PC-3 (cell line): ENCODE results near the gene MAPK9. TPM values are rescaled to one million over a fixed set of nuclear protein-coding genes. Genes with fewer than 3 reads are reported as not detected.

Experiments
- ATAC-seq: fragments of 200-7000 bp; cut with Tn5 transposase; 2 replicates; pipeline ENCODE4 v1.9.1; 2020; ENCODE audit warnings: mild to moderate bottlenecking, moderate library complexity
- BruUV-seq: library from RNA; stranded (reverse); fragments of 400-500 nt; replicated peaks from 2 replicates; lab custom pipeline; 2021; lab: Mats Ljungman, UMichigan
- CTCF ChIA-PET: fragments of 300-600 bp; sonication (Branson Sonifier 250); formaldehyde crosslinking; loops from one replicate; lab custom pipeline; 2022; ENCODE audit warnings: antibody characterized with exemption; lab: Charles Lee
- POLR2A ChIA-PET: fragments of 300-600 bp; sonication (Branson Sonifier 250); formaldehyde crosslinking; loops from one replicate; lab custom pipeline; 2022; ENCODE audit warnings: antibody characterized with exemption; ENCODE audit not compliant: unreplicated experiment; lab: Charles Lee
- DNase-seq: peaks from one replicate; pipeline ENCODE4 v3.0.0-alpha.2; 2015
- H2AFZ ChIP-seq: fragments of 300-600 bp; sonication (generic); 2 replicates; pipeline ENCODE4 v1.6.0; 2016; ENCODE audit warnings: antibody characterized with exemption, low read length
- H3F3A ChIP-seq: fragments of 300-600 bp; sonication (generic); one replicate; pipeline ENCODE4 v1.6.0; 2017; ENCODE audit warnings: antibody characterized with exemption, low read length, control low read depth, mild to moderate bottlenecking; ENCODE audit not compliant: unreplicated experiment
- H3K27ac ChIP-seq: fragments of 300-600 bp; sonication (generic); 2 replicates; pipeline ENCODE4 v1.5.1; 2016; ENCODE audit warnings: mild to moderate bottlenecking, low read length
- H3K27me3 ChIP-seq: fragments of 300-600 bp; sonication (generic); 2 replicates; pipeline ENCODE4 v1.6.1; 2016; ENCODE audit warnings: low read length, mixed read lengths
- H3K36me3 ChIP-seq: fragments of 300-600 bp; sonication (generic); 2 replicates; pipeline ENCODE4 v1.6.1; 2016; ENCODE audit warnings: low read depth, mixed run types, low read length, mixed read lengths
- H3K4me1 ChIP-seq: fragments of 300-600 bp; sonication (generic); 2 replicates; pipeline ENCODE4 v1.5.1; 2016; ENCODE audit warnings: low read length; ENCODE audit not compliant: insufficient read depth
- H3K4me2 ChIP-seq: fragments of 300-600 bp; sonication (generic); 2 replicates; pipeline ENCODE4 v1.6.0; 2016; ENCODE audit warnings: low read length
- H3K4me3 ChIP-seq: fragments of 300-600 bp; sonication (generic); 2 replicates; pipeline ENCODE4 v1.5.1; 2016; ENCODE audit warnings: mild to moderate bottlenecking, low read length, mixed read lengths
- H3K79me2 ChIP-seq: fragments of 300-600 bp; sonication (generic); 2 replicates; pipeline ENCODE4 v1.6.1; 2017; ENCODE audit warnings: low read length, mixed read lengths
- H3K9ac ChIP-seq: fragments of 300-600 bp; sonication (generic); 2 replicates; pipeline ENCODE4 v1.6.0; 2016; ENCODE audit warnings: mild to moderate bottlenecking, low read length
- H3K9me2 ChIP-seq: fragments of 300-600 bp; sonication (generic); replicated peaks from 2 replicates; pipeline ENCODE4 v1.6.1; 2016; ENCODE audit warnings: mixed run types, low read length, mixed read lengths
- H3K9me3 ChIP-seq: fragments of 300-600 bp; sonication (generic); 2 replicates; pipeline ENCODE4 v1.6.1; 2016; ENCODE audit warnings: low read length, mixed read lengths
- H4K20me1 ChIP-seq: fragments of 300-600 bp; sonication (generic); 2 replicates; pipeline ENCODE4 v1.6.1; 2016; ENCODE audit warnings: low read length, mixed read lengths
- EZH2 ChIP-seq: fragments of 300-600 bp; sonication (generic); IDR thresholded peaks from one replicate; pipeline ENCODE4 v1.6.1; 2017; ENCODE audit warnings: antibody characterized with exemption, mild to moderate bottlenecking, low read length; ENCODE audit not compliant: unreplicated experiment
- EZH2phosphoT487 ChIP-seq: fragments of 300-600 bp; sonication (generic); IDR thresholded peaks from 2 replicates; pipeline ENCODE4 v1.6.1; 2018; ENCODE audit warnings: mild to moderate bottlenecking, antibody characterized with exemption, low read length, borderline replicate concordance
- intact Hi-C: fragments of 100-400 bp; cut with micrococcal nuclease; formaldehyde crosslinking; loops from 2 replicates; pipeline ENCODE4 v1.9.0; 2023
- total RNA-seq: library from RNA; depleted of rRNA; stranded (reverse); fragments of >200 nt; gene quantifications from 2 replicates; pipeline ENCODE4 v1.2.3, GENCODE V29; 2014
- TF ChIP-seq, protein P1 (sequence below): fragments of 300-600 bp; sonication (generic); conservative IDR thresholded peaks from 2 replicates; pipeline ENCODE4 v1.5.1; 2017; ENCODE audit warnings: antibody characterized with exemption, low read depth, mild to moderate bottlenecking, low read length

The MAPK9 gene
- total RNA-seq, 1 experiment from 2014 or later, result 26.5 TPM

- Histone ChIP-seq H3K27me3 (no peaks in the 10 kb centered on the region), H3K79me2 (peaks cover 71% of the 10 kb centered on the region), H3F3A (no peaks in the 10 kb centered on the region), H2AFZ (no peak overlapping the region), H3K4me3 (no peak overlapping the region), H3K9ac (no peak overlapping the region), H3K9me2 (no peaks in the 10 kb centered on the region), H4K20me1 (peaks cover 10% of the 10 kb centered on the region; the same call in 1 of the 2 replicates), H3K36me3 (peaks cover 3% of the 10 kb centered on the region), H3K4me1 (peaks cover 36% of the 10 kb centered on the region), H3K4me2 (no peak overlapping the region), H3K27ac (peak overlapping the region; percentile 32; the same call in 1 of the 2 replicates), H3K9me3 (no peaks in the 10 kb centered on the region)
- intact Hi-C loops, result no loop called here
- ChIA-PET POLR2A (no interaction called here), CTCF (no interaction called here)
- ATAC-seq (no peak), DNase-seq (no peak)
- BruUV-seq, result no TSS peak
- TF ChIP-seq EZH2 (no peak), EZH2phosphoT487 (no peak)
- TF ChIP-seq, protein P1, sequence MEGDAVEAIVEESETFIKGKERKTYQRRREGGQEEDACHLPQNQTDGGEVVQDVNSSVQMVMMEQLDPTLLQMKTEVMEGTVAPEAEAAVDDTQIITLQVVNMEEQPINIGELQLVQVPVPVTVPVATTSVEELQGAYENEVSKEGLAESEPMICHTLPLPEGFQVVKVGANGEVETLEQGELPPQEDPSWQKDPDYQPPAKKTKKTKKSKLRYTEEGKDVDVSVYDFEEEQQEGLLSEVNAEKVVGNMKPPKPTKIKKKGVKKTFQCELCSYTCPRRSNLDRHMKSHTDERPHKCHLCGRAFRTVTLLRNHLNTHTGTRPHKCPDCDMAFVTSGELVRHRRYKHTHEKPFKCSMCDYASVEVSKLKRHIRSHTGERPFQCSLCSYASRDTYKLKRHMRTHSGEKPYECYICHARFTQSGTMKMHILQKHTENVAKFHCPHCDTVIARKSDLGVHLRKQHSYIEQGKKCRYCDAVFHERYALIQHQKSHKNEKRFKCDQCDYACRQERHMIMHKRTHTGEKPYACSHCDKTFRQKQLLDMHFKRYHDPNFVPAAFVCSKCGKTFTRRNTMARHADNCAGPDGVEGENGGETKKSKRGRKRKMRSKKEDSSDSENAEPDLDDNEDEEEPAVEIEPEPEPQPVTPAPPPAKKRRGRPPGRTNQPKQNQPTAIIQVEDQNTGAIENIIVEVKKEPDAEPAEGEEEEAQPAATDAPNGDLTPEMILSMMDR, result no peak
Observed at GRCh38 chr5:180287404-180287803, 4.5 kb downstream of the MAPK9 start.

GRCh38 chr5:180284149-180284548 lies 7.7 kb downstream of the MAPK9 start:
- ChIA-PET CTCF (no interaction called here), POLR2A (no interaction called here)
- Histone ChIP-seq H2AFZ (no peak overlapping the region), H3K36me3 (peaks cover 23% of the 10 kb centered on the region), H3K27me3 (no peaks in the 10 kb centered on the region), H3K9me2 (no peaks in the 10 kb centered on the region), H3K4me2 (no peak overlapping the region), H3K27ac (no peak overlapping the region), H3K79me2 (peaks cover 62% of the 10 kb centered on the region), H4K20me1 (no peaks in the 10 kb centered on the region), H3K9ac (no peak overlapping the region), H3K9me3 (no peaks in the 10 kb centered on the region), H3K4me3 (no peak overlapping the region), H3F3A (no peaks in the 10 kb centered on the region), H3K4me1 (peaks cover 21% of the 10 kb centered on the region)
- ATAC-seq (no peak; the same call in 1 of the 2 replicates), DNase-seq (no peak)
- intact Hi-C loops, result no loop called here
- no TSS peak for BruUV-seq
- no peak for TF ChIP-seq EZH2phosphoT487
- no peak for TF ChIP-seq EZH2
- TF ChIP-seq, protein P1, result no peak

GRCh38 chr5:180283026-180283615 lies 8.8 kb downstream of the MAPK9 start:
- Histone ChIP-seq H3K27ac (peak overlapping the region; percentile 59), H3K9ac (no peak overlapping the region), H3K36me3 (peaks cover 25% of the 10 kb centered on the region), H3K9me2 (no peaks in the 10 kb centered on the region), H3K27me3 (no peaks in the 10 kb centered on the region), H3K4me3 (no peak overlapping the region), H3K4me2 (peak overlapping the region; percentile 35; the same call in 1 of the 2 replicates), H3K4me1 (peaks cover 16% of the 10 kb centered on the region), H3K79me2 (peaks cover 52% of the 10 kb centered on the region), H2AFZ (no peak overlapping the region), H3K9me3 (no peaks in the 10 kb centered on the region), H4K20me1 (no peaks in the 10 kb centered on the region), H3F3A (no peaks in the 10 kb centered on the region)
- ATAC-seq (peak; percentile 74), DNase-seq (peak; percentile 77)
- ChIA-PET CTCF (interaction anchor here (0.6 kb wide), 1 partner anchor 49 kb away, joined by 5 read pairs; no protein-coding TSS in a partner anchor), POLR2A (no interaction called here)
- no TSS peak for BruUV-seq
- intact Hi-C loops, result no loop called here
- TF ChIP-seq, protein P1, result no peak
- TF ChIP-seq EZH2 (no peak), EZH2phosphoT487 (no peak)
